Right lobe of liver (tissue), 6 donors: ENCODE results near the gene C3orf22. TPM values are rescaled to one million over a fixed set of nuclear protein-coding genes. Genes with fewer than 3 reads are reported as not detected.

ENCODE experiments used
- ATAC-seq, 4 donors: fragments of 200-7000 bp; cut with Tn5 transposase; one replicate each; pipeline ENCODE4 v1.9.1; 2020; ENCODE audit warnings: mild to moderate bottlenecking in 4 of 4, moderate library complexity in 4 of 4
- DNase-seq, 3 donors: peaks; one replicate each; pipeline ENCODE4 v3.0.0-alpha.2; 2020
- H3K27ac ChIP-seq, 3 donors: fragments of 200-600 bp; one replicate each; pipeline ENCODE4 v1.8.0; 2022
- H3K27me3 ChIP-seq, 2 donors: fragments of 200-600 bp; one replicate each; pipeline ENCODE4 v1.8.0; 2022
- H3K36me3 ChIP-seq, 4 donors: fragments of 200-600 bp; sonication (generic) in 1 of 4; one replicate each; pipeline versions ENCODE4 v1.5.1 to v1.8.0; 2017 to 2022; ENCODE audit warnings: control low read depth in 1 of 4
- H3K4me1 ChIP-seq, 4 donors: fragments of 200-600 bp; sonication (generic) in 1 of 4; one replicate each; pipeline versions ENCODE4 v1.5.1 to v1.8.0; 2017 to 2022; ENCODE audit warnings: control low read depth in 1 of 4
- H3K4me3 ChIP-seq, 3 donors: fragments of 200-600 bp; one replicate each; pipeline ENCODE4 v1.8.0; 2022
- H3K9me3 ChIP-seq, 4 donors: fragments of 200-600 bp; sonication (generic) in 1 of 4; one replicate each; pipeline versions ENCODE4 v1.5.1 to v1.8.0; 2017 to 2022; ENCODE audit warnings: control low read depth in 1 of 4
- POLR2A ChIP-seq: fragments of 450-650 bp; IDR thresholded peaks from one replicate; pipeline ENCODE4 v1.6.1; 2017; ENCODE audit warnings: antibody characterized with exemption, mild to moderate bottlenecking
- WGBS: methylation state at CpG from one replicate; pipeline ENCODE4 v1.1.6; 2018; ENCODE audit warnings: low coverage, low lambda C conversion rate; ENCODE audit not compliant: insufficient coverage; ENCODE audit errors: missing lambda C conversion rate; 5-methylcytosine and 5-hydroxymethylcytosine counted together
- intact Hi-C, 2 donors: fragments of 100-400 bp; cut with DNase I; formaldehyde crosslinking; loops; one replicate each; pipeline versions ENCODE4 v1.11.2 to v1.14.1; 2022
- total RNA-seq, 6 experiments: library from RNA; depleted of rRNA in 2 of 6; stranded (reverse); fragments of >200 nt in 2 of 6; fragmentation: NEBNext Ultra II Directional in 3 of 6; extraction: Animal tissue kit (Norgen Biotek cat#: 25700) in 3 of 6; gene quantifications; one replicate each; pipeline versions ENCODE4 v1.1.0 to v1.2.4, GENCODE V29; 2016 to 2023
- TF ChIP-seq, protein P1 (sequence below), 4 donors: fragments of 200-600 bp in 3 of 4; fragments of 450-650 bp in 1 of 4; IDR thresholded peaks; one replicate each; pipeline versions ENCODE4 v1.5.1 to v1.8.0; 2016 to 2022; ENCODE audit warnings: antibody characterized with exemption in 4 of 4, mild to moderate bottlenecking in 2 of 4
- donor health status: DM: no; HTN: yes; CAD: no.
- donor health status: DM: no; HTN: no; CAD: no.
- donor health status: DM: no; HTN: no; CAD: no.
- donor health status: DM: no; HTN: yes; CAD: no.
- donor health status: DM: no; HTN: yes; CAD: no.

Gene C3orf22
- total RNA-seq, 6 experiments from 2014 or later: not detected

DNA sequence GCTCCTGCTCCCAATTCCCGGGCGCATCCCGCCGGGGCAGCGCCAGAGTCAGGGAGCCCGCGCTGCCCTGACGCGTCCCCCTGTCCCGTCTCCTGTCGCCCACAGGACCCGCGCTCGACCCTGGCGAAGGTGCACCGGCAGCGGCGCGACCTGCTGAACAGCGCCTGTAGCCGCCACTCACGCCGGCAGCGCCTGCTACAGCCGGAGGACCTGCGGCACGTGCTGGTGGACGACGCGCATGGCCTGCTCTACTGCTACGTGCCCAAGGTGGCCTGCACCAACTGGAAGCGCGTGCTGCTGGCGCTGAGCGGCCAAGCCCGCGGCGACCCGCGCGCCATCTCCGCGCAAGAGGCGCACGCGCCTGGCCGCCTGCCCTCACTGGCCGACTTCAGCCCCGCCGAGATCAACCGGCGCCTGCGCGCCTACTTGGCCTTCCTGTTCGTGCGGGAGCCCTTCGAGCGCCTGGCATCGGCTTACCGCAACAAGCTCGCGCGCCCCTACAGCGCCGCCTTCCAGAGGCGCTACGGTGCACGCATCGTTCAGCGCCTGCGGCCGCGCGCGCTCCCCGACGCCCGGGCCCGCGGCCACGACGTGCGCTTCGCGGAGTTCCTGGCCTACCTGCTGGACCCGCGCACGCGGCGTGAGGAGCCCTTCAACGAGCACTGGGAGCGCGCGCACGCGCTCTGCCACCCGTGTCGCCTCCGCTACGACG lies 16.9 kb downstream of the C3orf22 start:
- intact Hi-C loops: no loop called here
- no peak for TF ChIP-seq POLR2A
- TF ChIP-seq, protein P1, sequence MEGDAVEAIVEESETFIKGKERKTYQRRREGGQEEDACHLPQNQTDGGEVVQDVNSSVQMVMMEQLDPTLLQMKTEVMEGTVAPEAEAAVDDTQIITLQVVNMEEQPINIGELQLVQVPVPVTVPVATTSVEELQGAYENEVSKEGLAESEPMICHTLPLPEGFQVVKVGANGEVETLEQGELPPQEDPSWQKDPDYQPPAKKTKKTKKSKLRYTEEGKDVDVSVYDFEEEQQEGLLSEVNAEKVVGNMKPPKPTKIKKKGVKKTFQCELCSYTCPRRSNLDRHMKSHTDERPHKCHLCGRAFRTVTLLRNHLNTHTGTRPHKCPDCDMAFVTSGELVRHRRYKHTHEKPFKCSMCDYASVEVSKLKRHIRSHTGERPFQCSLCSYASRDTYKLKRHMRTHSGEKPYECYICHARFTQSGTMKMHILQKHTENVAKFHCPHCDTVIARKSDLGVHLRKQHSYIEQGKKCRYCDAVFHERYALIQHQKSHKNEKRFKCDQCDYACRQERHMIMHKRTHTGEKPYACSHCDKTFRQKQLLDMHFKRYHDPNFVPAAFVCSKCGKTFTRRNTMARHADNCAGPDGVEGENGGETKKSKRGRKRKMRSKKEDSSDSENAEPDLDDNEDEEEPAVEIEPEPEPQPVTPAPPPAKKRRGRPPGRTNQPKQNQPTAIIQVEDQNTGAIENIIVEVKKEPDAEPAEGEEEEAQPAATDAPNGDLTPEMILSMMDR (IDR thresholded peaks at IDR 0.05): no peak
- DNase-seq (peak in 2 of 3 donors; percentile 16 to 53), ATAC-seq (no peak)
- no peak overlapping the region for H3K4me3 ChIP-seq
- H3K9me3 ChIP-seq: no peaks in the 10 kb centered on the region
- peaks cover 0 to 22% (median 9%) of the 10 kb centered on the region in 4 donors for H3K4me1 ChIP-seq
- no peak overlapping the region for H3K27ac ChIP-seq
- peaks cover 0 to 9% (median 3%) of the 10 kb centered on the region in 4 donors for H3K36me3 ChIP-seq
- WGBS: 92% methylated on average over 29 of the region's 101 CpGs
- H3K27me3 ChIP-seq: no peaks in the 10 kb centered on the region

DNA sequence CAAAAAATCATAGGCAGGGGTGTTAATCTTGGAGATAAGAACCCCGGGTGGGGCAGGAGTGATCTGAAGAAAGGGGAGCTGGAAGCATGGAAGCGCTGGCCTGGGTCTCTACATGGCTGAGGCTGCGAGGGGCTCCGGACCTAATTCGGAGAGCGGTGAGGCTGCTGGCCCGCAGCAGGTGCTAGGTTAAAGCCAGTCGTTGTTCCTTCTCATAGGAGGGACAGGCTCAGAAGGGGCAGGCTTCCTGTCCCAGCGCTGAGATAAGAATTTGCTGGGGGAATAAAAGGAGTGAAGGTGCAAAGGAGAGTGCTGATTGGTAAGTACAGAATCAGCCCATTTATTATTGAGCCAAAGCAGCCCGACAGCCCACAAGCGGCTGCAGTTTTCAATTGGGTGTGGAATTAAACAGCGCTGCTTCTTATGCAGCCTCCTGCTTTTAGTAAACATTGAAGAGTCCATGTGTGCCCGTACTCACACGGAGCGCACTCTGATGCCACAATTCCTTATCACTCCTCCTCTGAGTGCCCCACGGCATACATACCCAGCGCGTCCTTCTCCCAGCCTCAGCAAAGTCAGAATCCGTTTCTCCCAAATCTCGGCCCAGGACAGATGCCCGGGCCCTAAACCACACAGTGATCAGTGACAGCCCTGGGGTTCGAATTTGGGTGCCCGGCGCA lies 17.6 kb downstream of the C3orf22 start:
- TF ChIP-seq, protein P1 (IDR thresholded peaks at IDR 0.05): no peak
- no peak for TF ChIP-seq POLR2A
- WGBS: 80% methylated on average over 12 of the region's 24 CpGs
- peaks cover 0 to 9% (median 3%) of the 10 kb centered on the region in 4 donors for H3K36me3 ChIP-seq
- H3K27me3 ChIP-seq: no peaks in the 10 kb centered on the region
- H3K4me3 ChIP-seq: no peak overlapping the region
- intact Hi-C loops: no loop called here
- ATAC-seq (no peak), DNase-seq (peak; percentile 19 to 44 (median 43))
- H3K9me3 ChIP-seq: no peaks in the 10 kb centered on the region
- H3K27ac ChIP-seq: peak overlapping the region in 1 of 3 donors; percentile 9
- peaks cover 0 to 22% (median 9%) of the 10 kb centered on the region in 4 donors for H3K4me1 ChIP-seq

DNA sequence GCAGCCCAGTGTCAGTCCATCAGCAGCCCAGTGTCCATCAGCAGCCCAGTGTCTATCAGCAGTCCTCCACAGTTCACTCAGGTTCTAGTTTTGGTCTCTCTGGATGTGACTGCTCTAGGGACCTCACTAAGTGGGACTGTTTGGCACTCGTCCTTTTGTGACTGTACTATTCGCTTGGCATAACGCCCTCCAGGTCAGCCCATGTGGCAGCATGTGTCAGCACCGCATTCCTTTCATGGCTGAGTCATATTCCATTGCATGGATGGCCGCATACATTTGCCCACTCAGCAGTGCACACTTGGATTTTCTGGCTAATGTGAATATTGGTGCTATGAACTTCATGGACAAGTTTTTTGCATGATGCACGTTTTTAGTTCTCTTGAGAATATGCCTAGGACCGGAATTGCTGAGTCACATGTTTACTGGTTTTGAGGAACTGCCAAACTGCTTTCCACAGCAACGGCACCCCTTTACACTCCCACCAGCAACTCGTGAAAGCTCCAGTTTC lies 18.3 kb downstream of the C3orf22 start:
- intact Hi-C loops: no loop called here
- peak overlapping the region in 1 of 3 donors; percentile 9 for H3K27ac ChIP-seq
- no peak overlapping the region for H3K4me3 ChIP-seq
- 4% methylated on average over 6 of the region's 9 CpGs for WGBS
- H3K9me3 ChIP-seq: no peaks in the 10 kb centered on the region
- TF ChIP-seq, protein P1 (IDR thresholded peaks at IDR 0.05): no peak
- no peak for TF ChIP-seq POLR2A
- peaks cover 0 to 9% (median 3%) of the 10 kb centered on the region in 4 donors for H3K36me3 ChIP-seq
- H3K4me1 ChIP-seq: peaks cover 0 to 22% (median 9%) of the 10 kb centered on the region in 4 donors
- peak; percentile 51 to 52 (median 52) for DNase-seq
- ATAC-seq: peak in 2 of 4 donors; percentile 41 to 63
- H3K27me3 ChIP-seq: no peaks in the 10 kb centered on the region

DNA sequence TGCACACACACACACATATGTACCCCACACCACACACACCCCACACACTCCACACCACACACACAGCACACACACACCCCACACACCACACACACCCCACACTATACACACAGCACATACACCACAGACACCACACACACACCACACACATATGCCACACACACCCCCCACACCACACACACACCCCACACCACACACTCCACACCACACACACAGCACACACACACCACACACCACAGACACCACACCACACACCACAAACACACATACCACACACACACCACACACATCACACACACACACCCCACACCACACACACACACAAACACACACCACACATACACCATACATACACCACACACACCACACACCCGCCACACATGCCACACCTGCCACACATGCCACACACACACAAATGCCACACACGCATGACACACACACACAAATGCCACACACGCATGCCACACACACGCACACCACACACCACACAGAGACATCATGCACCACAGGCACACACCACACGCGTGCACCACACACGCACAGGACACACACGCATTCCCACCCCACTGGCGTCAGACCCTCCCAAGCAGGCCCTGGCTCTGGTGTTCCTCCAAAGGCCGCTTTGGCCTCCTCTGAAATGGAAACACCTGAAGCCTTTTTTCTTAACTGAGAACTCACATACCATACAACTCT lies 19.0 kb downstream of the C3orf22 start:
- intact Hi-C loops: no loop called here
- H3K9me3 ChIP-seq: no peaks in the 10 kb centered on the region
- no peak for TF ChIP-seq POLR2A
- TF ChIP-seq, protein P1 (IDR thresholded peaks at IDR 0.05): no peak
- ATAC-seq (no peak), DNase-seq (peak in 2 of 3 donors; percentile 3 to 38)
- no peak overlapping the region for H3K27ac ChIP-seq
- H3K4me3 ChIP-seq: no peak overlapping the region
- H3K27me3 ChIP-seq: no peaks in the 10 kb centered on the region
- H3K4me1 ChIP-seq: peaks cover 0 to 22% (median 9%) of the 10 kb centered on the region in 4 donors
- 90% methylated on average over 10 of the region's 10 CpGs for WGBS
- peaks cover 0 to 9% (median 3%) of the 10 kb centered on the region in 4 donors for H3K36me3 ChIP-seq
